Right hindlimb (tissue), 1 donor: ENCODE results near the gene SPRTN.

Experiments
- DNase-seq: peaks from one replicate; pipeline ENCODE4 v3.0.0-alpha.2; 2018

The SPRTN gene

DNA sequence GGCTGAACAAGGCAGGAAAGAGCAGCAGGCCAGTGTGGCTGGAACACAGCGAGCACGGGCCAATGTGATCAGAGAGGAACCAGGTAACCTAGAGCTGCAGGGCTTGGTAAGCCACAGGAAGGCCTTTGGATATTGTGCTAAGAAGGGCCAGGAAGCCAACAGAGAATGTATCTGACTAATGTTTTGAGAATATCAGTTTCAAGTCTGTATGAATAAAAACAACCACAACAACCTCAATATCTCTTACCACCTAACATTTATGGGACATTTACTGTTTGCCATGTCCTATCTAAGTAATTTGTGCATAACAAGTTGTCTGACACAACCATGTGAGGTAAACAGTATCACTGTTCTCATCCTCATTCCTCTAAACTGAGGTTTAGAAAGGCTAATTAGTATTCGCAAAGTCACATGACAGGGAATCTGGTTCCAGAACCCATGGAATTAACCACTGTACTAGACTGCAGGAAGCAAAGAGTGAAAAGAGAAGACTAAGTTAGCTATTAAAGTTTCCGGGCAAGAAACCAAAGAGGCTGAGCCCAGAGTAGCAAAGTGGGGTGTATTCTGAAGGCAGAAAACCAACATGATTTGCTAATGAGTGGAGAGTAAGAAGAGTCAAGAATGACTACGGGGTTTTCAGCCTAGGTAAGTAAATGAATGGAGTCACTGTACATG is 38.9 kb downstream of the SPRTN start:
- DNase-seq = no peak

- no peak for DNase-seq
These were observed 43.6 kb downstream of the SPRTN start for GRCh38 chr1:231381729-231382128.

- DNase-seq = no peak
These were observed 44.3 kb downstream of the SPRTN start for GRCh38 chr1:231382426-231382825.

DNA sequence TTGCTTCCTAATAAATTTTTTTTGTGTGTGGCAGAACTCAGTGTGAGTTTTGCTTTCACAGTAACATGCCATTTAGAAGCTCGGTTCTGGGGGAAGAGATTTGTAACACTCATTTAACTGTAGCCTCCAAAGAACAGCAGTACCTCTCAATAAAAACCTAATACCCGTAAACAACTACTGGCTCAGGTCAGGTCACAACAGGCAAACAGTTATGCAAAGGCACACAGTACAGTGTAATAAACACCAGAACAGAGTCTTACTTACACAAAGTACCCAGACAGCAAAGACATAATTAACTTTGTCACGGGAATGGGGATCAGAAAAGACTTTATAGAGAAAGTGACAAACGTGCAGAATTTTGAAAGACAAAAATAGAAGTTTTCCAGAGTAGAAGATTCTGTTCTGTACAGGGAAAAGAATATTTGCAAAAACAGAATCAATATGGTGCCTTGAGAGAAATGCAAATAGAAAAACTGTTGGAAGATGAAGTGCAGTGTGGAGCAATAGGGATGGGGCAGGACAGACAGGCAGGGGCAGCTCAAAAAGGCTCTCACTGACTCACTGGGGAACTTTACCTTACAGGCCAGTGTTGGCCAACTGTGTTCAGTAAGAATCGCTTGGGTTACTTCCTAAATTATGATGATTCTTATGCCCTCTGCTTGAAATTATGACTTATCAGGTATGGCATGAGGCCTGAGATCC is 45.2 kb downstream of the SPRTN start:
- DNase-seq = no peak

DNA sequence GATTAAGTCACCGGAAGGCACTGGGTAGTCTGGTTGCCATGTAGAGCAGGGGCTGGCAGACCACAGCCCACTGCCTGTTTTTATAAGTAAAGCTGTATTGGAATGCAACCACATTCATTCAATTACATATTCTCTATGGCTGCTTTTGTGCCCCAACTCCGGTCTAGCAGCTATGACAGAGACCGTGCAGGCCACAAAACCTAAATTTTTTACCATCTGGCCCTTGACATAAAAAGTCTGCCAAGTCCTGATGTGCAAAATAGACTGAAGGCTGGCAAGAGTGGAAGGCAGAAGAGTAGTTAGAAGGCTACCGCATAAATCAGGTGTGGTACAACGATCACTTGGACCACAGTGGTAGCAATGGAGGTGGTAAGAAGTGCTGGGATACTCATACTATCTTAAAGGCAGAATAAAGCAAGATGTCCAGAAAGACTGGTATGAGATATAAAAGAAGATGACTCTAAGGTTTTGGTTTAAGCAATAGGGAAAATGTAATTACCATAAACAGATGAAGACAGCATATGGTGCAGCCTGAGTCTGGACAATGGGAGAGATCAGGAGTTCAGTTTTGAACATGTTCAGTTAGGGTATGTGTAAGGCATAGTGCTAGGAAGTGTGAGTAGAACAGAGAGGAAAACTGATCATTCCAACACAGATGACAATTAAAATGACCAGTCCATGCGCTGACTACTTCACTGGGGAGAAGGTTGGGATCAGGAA is 46.8 kb downstream of the SPRTN start:
- DNase-seq = no peak

- DNase-seq = no peak
These were observed 47.3 kb downstream of the SPRTN start for GRCh38 chr1:231385416-231385748.

DNA sequence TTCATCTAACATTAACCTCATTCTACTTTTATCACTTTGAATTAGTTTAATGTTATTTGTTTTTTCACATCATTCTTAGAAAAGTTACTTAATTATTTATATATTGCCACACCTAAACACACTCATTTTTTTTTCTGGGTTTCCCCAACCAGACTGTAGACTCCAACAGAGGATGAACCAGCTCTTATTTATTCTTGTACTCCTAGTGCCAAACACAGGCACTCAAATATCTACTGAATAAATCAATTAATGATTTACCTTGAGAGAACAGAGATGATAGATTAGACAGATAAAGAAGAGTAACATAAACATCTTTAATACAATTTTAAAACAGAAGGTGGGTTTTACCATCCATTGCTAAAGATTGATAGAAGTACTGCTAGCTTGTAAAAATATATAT is 48.4 kb downstream of the SPRTN start:
- DNase-seq = no peak

DNA sequence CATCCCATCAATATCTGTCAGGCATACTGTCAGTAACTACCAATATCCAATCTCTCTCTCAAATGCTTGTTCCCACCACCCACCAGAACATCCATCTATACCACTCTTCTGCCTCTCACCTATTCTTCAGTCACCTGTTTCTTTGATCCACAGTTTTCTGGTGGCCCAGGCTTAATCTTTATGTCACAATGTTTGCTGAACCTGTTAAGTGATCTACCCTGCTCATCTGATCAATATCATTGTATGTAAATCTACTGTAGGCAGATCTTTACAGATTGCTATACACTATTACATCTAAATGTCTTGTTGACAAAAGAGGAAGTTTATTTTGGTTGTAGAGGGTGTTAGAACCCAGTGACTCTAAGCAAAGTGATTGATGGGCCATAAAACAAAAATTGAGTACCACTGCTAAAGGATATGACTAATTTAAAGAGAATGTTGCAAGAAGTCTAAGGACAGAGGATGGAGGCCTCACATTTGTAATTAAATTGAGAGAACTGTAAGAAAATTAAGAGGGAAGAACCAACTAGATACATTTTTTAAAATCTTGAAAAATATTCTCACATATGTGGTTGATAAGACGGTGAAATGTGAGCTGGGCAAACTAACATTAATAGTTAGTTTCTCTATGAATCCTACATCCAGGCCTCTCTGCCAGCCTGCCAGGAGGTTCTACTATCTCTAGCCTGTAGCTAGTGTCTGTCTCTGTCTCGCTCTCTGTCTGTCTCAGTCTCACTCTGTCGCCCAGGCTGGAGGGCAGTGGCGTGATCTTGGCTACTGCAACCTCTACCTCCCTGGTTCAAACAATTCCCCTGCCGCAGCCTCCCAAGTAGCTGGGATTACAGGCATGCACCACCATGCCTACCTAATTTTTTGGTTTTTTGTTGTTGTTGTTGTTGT is 49.9 kb downstream of the SPRTN start:
- no peak for DNase-seq

- no peak for DNase-seq
These were observed 52.0 kb downstream of the SPRTN start for GRCh38 chr1:231390071-231390470.

GRCh38 chr1:231392389-231393131 is 54.5 kb downstream of the SPRTN start:
- no peak for DNase-seq

- no peak for DNase-seq
These were observed 55.6 kb downstream of the SPRTN start for GRCh38 chr1:231393668-231394067.

DNA sequence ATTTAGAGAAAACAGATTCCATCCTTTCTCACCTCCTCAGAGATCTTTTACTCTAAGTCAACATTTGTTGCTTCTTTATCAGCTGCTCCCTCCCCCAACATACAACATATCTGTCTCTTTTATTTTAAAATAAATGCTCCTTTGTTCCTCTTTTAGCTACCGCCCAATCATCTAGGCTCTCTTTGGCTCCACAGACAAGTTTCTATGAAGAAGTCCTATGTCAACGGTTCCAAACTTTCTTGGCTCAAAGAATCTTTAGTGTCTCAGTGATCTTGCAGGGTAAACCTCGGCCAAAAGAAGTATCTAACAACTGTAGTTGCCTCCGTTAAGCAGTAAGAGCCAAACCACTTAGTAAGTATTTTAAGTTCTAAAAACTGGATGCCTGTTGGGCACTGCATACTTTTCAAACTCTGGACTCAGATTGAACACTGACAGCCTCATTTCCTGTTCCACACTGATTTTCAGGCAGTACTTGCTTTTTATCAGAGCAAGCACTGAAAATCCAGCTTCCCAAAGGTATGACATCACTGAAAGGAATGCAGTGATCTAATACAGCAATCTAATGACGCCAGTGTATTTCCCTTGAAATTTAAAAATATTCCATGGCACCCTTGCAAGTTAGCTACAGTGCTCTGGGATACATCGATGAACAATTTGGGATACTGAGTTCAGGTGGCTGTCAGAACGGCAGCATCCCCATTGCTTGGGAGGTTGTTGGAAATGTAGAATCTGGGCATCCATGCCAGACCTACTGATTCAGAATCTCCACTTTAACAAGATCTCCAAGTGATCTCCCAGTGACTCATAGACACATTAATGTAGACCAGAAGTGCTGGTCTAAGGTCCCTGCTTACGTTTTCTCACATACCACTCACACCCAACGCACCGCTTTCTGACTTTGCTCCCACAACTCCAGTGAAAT is 57.2 kb downstream of the SPRTN start:
- DNase-seq = peak; percentile 49

DNA sequence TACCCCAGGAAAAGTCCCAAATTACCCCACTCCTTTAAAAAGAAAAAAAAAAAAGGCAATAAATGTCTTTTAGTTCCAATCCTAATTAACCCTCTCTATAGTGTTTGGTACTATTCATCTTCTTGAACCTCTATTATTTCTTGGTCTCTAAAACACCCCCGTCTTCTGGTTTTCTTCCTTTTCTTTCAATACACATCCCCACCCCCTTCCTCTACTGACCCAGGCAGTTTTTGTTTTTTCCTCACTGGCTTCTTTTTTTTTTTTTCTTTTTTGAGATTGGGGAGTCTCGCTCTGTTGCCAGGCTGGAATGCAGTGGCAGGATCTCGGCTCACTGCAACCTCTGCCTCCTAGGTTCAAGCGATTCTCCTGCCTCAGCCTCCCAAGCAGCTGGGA is 57.9 kb downstream of the SPRTN start:
- no peak for DNase-seq

DNA sequence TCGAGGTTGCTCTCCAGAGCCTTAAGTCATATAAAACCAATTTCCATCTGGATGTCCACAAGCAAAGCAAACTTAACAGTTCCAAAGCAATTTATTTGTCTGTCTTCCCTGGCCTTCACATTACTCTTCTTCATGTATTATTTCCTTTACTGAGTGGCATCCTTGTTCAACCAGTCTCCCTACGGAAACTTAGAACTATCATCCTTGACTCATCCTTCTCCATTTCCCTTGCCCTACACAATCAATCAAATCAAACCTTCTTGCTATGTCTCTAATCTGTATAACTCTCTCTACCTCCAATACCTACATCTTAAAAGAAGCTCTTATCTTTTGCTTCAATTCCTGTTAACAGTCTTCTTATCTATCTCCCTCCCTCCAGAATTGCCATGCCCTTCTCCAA is 58.5 kb downstream of the SPRTN start:
- DNase-seq = no peak

- DNase-seq = no peak
These were observed 60.0 kb downstream of the SPRTN start for GRCh38 chr1:231397886-231398671.

DNA sequence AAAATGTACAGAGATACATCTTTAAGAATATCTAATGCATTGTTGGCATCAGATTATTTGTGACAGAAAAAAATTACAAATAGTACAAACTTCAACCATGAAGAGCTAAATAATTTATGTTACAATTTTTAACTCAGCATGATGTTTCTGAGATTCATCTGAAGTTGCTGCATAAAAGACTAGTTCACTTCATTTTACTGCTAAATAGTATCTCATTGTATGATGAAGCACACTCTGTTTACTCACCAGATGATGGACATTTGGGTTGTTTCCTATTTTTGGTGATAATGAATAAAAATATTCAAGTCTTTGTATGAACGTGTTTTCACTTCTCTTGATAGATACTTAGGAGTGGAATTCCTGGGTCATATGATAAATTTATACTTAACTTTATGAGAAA is 63.4 kb downstream of the SPRTN start:
- DNase-seq = no peak

DNA sequence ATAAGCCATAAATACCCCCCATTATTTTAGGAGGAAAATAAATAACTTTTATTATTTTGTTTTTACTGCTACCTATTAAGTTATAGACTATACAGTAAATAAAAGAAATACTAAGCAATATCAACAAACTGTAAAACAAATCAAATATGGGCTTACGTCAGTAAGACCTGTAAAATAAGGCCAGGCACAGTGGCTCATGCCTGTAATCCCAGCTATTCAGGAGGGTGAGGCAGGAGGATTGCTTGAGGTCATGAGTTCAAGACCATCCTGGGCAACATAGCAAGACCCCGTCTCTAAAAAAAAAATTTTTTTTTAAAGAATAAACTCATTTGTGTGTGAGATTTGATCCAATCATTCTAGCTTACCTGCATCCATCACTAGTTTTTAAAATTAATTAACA is 66.2 kb downstream of the SPRTN start:
- DNase-seq = no peak
